Ammon's horn (tissue), 1 donor: ENCODE data around the gene MFF.
A peak's percentile ranks its signal among the peaks of the same experiment; 100 is the strongest.

Source experiments
- DNase-seq: peaks from one replicate; pipeline ENCODE4 v3.0.0-alpha.2; 2016; ENCODE audit warnings: low spot score

Gene MFF

DNA sequence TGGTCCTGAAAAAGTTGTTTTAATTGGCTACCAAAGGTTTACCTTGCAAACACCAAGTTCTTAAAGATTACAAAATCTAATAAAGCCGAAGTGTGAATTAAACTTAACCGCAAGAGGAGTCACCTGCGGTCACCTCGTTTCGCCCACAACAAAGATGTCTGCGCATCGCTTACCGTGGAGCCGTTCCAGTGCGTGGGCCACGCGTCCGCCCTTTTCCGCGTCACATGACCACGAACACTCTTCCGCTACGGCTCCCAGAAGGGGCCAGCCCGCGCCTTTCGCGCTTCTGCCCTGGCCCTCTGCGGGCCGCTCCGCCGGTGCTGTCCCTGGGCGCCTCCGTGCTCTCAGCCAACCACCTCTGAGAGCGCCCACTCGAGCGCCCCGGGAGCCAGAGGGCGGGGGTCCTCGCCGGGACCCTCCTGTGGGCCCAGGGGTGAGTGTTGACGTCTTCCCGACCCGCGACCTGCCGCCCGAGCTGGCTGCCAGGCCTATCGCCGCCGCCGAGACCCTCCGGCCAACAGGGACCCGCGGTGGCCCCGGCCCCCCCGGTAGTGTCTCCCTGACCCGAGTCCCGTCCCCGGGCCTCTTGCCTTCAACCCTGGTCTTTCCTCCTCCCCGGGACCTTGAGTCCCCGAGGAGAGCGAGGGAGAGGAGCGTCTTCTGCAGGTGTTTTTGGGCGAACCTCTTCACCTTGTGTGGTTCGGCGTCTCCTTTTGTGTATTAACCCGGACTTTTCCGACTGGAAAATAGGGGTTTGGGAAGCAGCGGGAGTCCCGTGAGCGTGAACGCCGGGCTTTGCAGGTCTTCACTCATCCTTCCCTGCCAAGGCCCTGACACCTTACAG, at the start of gene MFF:
Gene MFF, plus strand, starts transcription at position 257 of the 844 bp plus-strand sequence. CDS start 5,415 bp downstream, outside the sequence.
- DNase-seq, result peak; percentile 94

- no peak for DNase-seq
Observed at GRCh38 chr2:227280895-227281294, 44.2 kb upstream of the MFF start.

DNA sequence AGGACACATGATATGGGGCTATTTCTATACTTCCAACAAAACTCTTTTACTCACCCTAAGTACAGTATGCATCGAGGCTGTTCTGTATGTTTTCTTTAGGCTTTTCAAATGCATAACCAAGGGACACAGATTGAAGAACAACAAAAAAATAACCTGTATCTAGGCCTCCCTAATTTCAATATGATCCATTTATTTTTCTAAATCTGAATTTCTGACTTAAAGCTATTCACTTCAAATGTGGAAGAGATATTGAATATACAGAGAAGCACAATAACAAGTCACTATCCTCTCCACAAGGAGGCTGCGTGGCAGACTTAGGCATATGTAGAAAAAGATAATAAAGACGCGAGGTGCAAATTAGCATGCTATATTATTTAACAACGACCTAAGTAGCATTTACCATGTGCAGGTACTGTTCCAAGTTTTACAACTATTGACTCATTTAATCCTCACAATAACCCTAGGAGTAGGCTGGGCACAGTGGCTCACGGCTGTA, 39.3 kb upstream of the MFF start:
- DNase-seq, result no peak

- DNase-seq, result no peak
Observed at GRCh38 chr2:227287771-227288170, 37.3 kb upstream of the MFF start.

- no peak for DNase-seq
Observed at GRCh38 chr2:227292314-227292713, 32.7 kb upstream of the MFF start.

GRCh38 chr2:227293531-227293930, 31.5 kb upstream of the MFF start:
- DNase-seq, result no peak

- DNase-seq, result no peak
Observed at GRCh38 chr2:227295806-227296205, 29.2 kb upstream of the MFF start.

DNA sequence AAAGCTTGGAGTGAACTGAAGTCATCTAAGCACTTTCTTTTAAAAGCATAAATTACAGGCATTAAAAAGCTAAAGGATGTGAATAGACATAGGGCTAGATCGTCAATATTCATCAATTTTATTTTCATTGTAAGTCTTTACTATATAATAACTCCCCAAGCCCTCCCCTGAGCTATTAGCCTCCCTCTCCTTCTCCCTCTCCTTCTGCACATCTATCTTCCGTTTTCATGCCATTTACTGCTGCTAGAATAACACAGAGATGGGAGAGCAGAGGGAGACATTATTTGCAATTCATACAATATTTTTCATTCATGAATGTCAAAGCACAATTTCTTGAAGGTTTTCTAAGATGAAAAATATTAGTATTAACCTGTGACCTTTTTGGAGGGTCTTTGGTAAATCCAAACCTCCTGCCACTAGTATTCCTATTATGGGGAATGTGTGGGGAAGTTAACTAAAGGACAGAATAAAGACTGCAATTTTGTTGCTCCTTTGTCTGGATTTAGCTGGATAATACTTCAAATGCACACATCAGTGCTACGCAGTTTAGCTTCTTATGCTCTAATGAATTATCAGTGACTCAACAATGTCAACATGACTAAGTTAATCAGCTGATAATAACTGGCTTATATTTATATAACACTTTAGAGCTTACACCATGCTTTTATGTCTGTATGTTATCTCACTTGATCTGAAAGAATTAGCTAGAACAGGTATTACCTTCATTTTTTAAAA, 28.2 kb upstream of the MFF start:
- DNase-seq, result no peak

- no peak for DNase-seq
Observed at GRCh38 chr2:227301523-227301922, 23.5 kb upstream of the MFF start.

GRCh38 chr2:227308784-227309183, 16.3 kb upstream of the MFF start:
- DNase-seq, result peak; percentile 3

DNA sequence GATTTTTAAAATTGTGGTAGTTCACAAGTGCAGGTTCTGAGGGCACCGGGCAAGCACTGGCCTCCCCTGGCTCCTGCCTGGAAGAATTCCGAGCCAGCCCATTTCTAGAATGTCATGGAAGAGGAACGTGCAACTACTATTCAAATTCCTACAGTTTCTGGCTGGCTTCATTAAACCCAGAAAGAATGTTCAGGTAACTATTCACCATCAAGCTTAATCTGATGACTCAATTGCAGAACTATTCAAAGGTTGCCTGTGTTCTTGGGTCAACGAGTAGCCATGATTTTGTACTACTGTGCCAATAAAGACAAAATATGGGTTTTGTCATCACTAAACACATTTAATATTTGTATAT, 14.3 kb upstream of the MFF start:
- no peak for DNase-seq

- DNase-seq, result no peak
Observed at GRCh38 chr2:227311861-227312506, 13.1 kb upstream of the MFF start.

GRCh38 chr2:227312579-227312978, 12.5 kb upstream of the MFF start:
- DNase-seq, result no peak

GRCh38 chr2:227313310-227313709, 11.7 kb upstream of the MFF start:
- DNase-seq, result no peak

DNA sequence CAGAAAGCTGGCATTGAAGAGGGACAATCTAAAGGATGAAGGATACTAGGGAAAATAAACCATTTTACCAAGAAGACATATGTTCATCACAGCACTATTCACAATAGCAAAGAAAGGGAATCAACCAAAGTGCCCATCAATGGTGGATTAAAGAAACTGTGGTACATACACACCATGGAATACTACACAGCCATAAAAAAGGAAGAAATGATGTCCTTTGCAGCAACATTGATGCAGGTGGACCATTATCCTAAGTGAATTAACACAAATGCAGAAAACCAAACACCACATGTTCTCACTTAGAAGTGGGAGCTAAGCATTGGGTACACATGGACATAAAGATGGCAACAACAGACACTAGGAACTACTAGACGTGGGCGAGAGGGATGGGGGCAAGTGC, 7.2 kb upstream of the MFF start:
- no peak for DNase-seq

GRCh38 chr2:227320305-227321094, 4.6 kb upstream of the MFF start:
- no peak for DNase-seq

DNA sequence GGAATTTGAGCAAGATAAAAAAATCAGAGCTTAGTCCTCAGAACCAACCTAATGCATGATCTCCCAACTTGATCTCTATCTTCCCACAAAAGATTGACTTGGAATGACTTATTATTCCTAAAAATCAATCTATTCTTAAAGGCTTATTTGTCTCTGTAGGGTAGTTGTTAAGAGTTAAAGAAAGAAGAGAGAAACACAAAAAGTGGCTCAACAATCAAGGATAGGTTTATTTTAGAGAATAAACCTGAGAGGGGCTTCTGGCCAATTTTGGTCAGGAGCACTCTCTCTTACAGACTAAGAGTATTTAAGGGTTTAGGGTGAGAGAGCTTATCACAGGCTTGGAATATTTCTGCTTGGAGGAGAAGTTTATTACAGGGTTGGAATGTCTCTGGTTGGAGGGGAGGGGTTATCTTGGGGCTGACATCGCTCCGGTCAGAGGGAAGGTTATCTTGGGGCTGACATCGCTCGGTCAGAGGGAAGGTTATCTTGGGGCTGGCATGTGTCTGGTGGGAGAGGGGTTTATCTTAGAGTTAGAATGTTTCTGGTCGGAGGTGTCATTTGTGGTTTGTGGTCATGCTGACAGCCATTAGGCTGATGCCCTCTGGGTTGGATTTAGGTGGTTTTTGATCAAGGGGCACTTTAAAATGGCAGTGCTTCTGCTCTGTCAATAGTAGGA, 2.4 kb upstream of the MFF start:
- DNase-seq, result no peak

GRCh38 chr2:227323818-227324217, 1.2 kb upstream of the MFF start:
- DNase-seq, result no peak

DNA sequence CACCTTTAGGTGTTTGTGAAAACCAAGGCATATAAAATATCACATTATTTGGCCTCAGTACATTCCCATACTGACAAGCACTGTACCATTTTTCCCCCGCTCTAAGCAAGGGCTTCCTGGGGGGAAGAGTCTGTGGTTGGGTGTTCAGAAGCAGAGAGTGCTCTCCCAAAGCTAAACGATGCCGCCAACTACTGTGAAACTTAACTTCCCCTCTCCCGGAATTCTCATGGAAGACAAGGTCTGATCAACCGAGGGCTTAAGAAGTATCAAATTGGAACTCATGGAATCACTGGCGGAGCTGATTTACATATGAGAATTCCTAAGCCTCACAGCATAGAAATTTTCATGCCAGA, 433 bp upstream of the MFF start:
- DNase-seq, result peak; percentile 22

- DNase-seq, result peak; percentile 53
Observed at GRCh38 chr2:227325839-227326195, 766 bp downstream of the MFF start.

- DNase-seq, result no peak
Observed at GRCh38 chr2:227326783-227327182, 1.7 kb downstream of the MFF start.

GRCh38 chr2:227335713-227336112, 10.7 kb downstream of the MFF start:
- DNase-seq, result peak; percentile 54
